Neuronal stem cell (in vitro differentiated cells): Measurements from ENCODE around the gene TACC2.

Experiments used
- DNase-seq: peaks from one replicate; pipeline ENCODE4 v3.0.0-alpha.2; 2013; ENCODE audit warnings: low spot score
- H2AFZ ChIP-seq: one replicate; pipeline ENCODE4 v1.6.1; 2013; ENCODE audit warnings: mild to moderate bottlenecking, low read length, inconsistent platforms
- H2AK5ac ChIP-seq: 2 replicates; pipeline ENCODE4 v1.6.1; 2013; ENCODE audit warnings: low read depth, mild to moderate bottlenecking, inconsistent platforms, low read length, moderate library complexity, mixed read lengths
- H2BK120ac ChIP-seq: 2 replicates; pipeline ENCODE4 v1.6.1; 2013; ENCODE audit warnings: low read depth, mild to moderate bottlenecking, inconsistent platforms, low read length, moderate library complexity, mixed read lengths
- H2BK12ac ChIP-seq: one replicate; pipeline ENCODE4 v1.6.1; 2013; ENCODE audit warnings: low read length, inconsistent platforms
- H2BK15ac ChIP-seq: 2 replicates; pipeline ENCODE4 v1.6.1; 2013; ENCODE audit warnings: mild to moderate bottlenecking, low read length, inconsistent platforms, mixed read lengths
- H2BK5ac ChIP-seq: one replicate; pipeline ENCODE4 v1.6.1; 2013; ENCODE audit warnings: inconsistent platforms, mild to moderate bottlenecking, low read length, moderate library complexity
- H3K14ac ChIP-seq: one replicate; pipeline ENCODE4 v1.6.1; 2013; ENCODE audit warnings: low read length, inconsistent platforms
- H3K18ac ChIP-seq: 2 replicates; pipeline ENCODE4 v1.6.1; 2013; ENCODE audit warnings: low read length, inconsistent platforms
- H3K23ac ChIP-seq: 2 replicates; pipeline ENCODE4 v1.6.1; 2013; ENCODE audit warnings: low read depth, mild to moderate bottlenecking, mixed read lengths, low read length, inconsistent platforms; ENCODE audit not compliant: poor library complexity
- H3K27ac ChIP-seq: replicated peaks from 3 replicates; pipeline ENCODE4 v1.5.1; 2013; ENCODE audit warnings: low read length, inconsistent platforms
- H3K27me3 ChIP-seq, 3 experiments: 2 replicates each; pipeline ENCODE4 v1.6.1; 2013; ENCODE audit warnings: low read length in 3 of 3, mild to moderate bottlenecking in 2 of 3, inconsistent platforms in 1 of 3, low read depth in 1 of 3, mixed read lengths in 1 of 3, moderate library complexity in 1 of 3; ENCODE audit not compliant: control insufficient read depth in 3 of 3, insufficient read depth in 3 of 3
- H3K36me3 ChIP-seq, 2 donors: replicated peaks in 1 of 2; 2 replicates each; pipeline ENCODE4 v1.6.1; 2013; ENCODE audit warnings: low read length in 2 of 2; ENCODE audit not compliant: control insufficient read depth in 2 of 2, insufficient read depth in 2 of 2
- H3K4ac ChIP-seq: 2 replicates; pipeline ENCODE4 v1.6.1; 2013; ENCODE audit warnings: inconsistent platforms, mild to moderate bottlenecking, low read length, moderate library complexity
- H3K4me1 ChIP-seq, 2 donors: 1 replicate in 1 of 2; 2 replicates in 1 of 2; pipeline ENCODE4 v1.6.1; 2013; ENCODE audit warnings: low read length in 2 of 2, low read depth in 1 of 2; ENCODE audit not compliant: control insufficient read depth in 2 of 2, insufficient read depth in 1 of 2
- H3K4me2 ChIP-seq: one replicate; pipeline ENCODE4 v1.6.1; 2013; ENCODE audit warnings: mild to moderate bottlenecking, low read length, inconsistent platforms; ENCODE audit not compliant: insufficient read depth, poor library complexity, severe bottlenecking
- H3K4me3 ChIP-seq, 2 donors: 2 replicates each; pipeline ENCODE4 v1.5.1; 2013; ENCODE audit warnings: low read length in 2 of 2, mild to moderate bottlenecking in 2 of 2, inconsistent platforms in 1 of 2, moderate library complexity in 1 of 2
- H3K79me1 ChIP-seq: one replicate; pipeline ENCODE4 v1.6.1; 2013; ENCODE audit warnings: low read depth, mild to moderate bottlenecking, inconsistent platforms, low read length, moderate library complexity
- H3K9ac ChIP-seq: one replicate; pipeline ENCODE4 v1.6.1; 2013; ENCODE audit warnings: mild to moderate bottlenecking, low read depth, low read length, inconsistent platforms; ENCODE audit not compliant: poor library complexity
- H3K9me3 ChIP-seq, 2 donors: replicated peaks in 1 of 2; 2 replicates each; pipeline versions ENCODE3 to v1.6.1; 2013; ENCODE audit warnings: low read length in 2 of 2, mild to moderate bottlenecking in 2 of 2, inconsistent platforms in 1 of 2, low read depth in 1 of 2, mixed read lengths in 1 of 2, moderate library complexity in 1 of 2; ENCODE audit not compliant: control insufficient read depth in 2 of 2, insufficient read depth in 1 of 2
- H4K8ac ChIP-seq: one replicate; pipeline ENCODE4 v1.6.1; 2013; ENCODE audit warnings: low read depth, mild to moderate bottlenecking, inconsistent platforms, low read length, moderate library complexity
- H4K91ac ChIP-seq: one replicate; pipeline ENCODE4 v1.6.1; 2013; ENCODE audit warnings: low read length, low read depth, mild to moderate bottlenecking, inconsistent platforms; ENCODE audit not compliant: poor library complexity
- WGBS, 2 donors: extraction: QIAGEN DNeasy Blood & Tissue Kit; methylation state at CpG; one replicate each; pipeline ENCODE4 v1.1.7; 2013; ENCODE audit warnings: missing lambda C conversion rate in 2 of 2, mixed read lengths in 1 of 2; ENCODE audit not compliant: insufficient read length in 2 of 2, insufficient replicate concordance in 1 of 2; ENCODE audit errors: extremely low coverage in 2 of 2; 5-methylcytosine and 5-hydroxymethylcytosine counted together

Gene TACC2

DNA sequence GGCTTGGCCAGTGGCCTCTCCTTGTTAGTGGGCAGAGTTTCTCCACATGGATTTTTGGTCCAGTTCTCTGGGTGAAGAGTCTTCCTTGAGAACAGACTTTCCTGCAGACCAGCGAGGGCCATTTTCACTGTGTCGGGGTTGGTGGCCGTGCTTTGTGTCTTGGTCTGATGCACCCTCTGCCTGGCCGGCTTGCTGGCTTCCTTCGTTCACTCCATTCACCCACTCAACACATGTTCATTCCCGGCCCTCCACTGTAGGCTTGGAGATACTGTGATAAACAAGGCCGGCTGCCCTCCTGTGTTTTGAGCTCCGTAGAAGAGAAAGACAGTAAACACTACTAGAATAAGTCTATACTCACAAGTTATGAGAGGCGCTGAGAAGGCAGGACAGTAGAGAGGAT lies 205.3 kb downstream of the TACC2 start:
- Histone ChIP-seq H3K23ac (no peak overlapping the region), H3K4me2 (no peak overlapping the region), H4K91ac (no peak overlapping the region), H2BK15ac (no peak overlapping the region), H3K4ac (no peak overlapping the region), H2AK5ac (no peak overlapping the region), H2AFZ (no peak overlapping the region), H3K4me1 (peaks cover 21 to 37% of the 10 kb centered on the region in 2 donors), H3K9me3 (no peaks in the 10 kb centered on the region), H3K4me3 (no peak overlapping the region), H2BK12ac (no peak overlapping the region), H4K8ac (no peak overlapping the region), H3K18ac (peak overlapping the region; percentile 25), H3K9ac (no peak overlapping the region), H3K27ac (no peak overlapping the region), H3K14ac (no peak overlapping the region), H2BK120ac (no peak overlapping the region), H3K27me3 (no peaks in the 10 kb centered on the region), H3K36me3 (peaks cover 3 to 46% of the 10 kb centered on the region in 2 donors), H2BK5ac (peak overlapping the region; percentile 9), H3K79me1 (peaks cover 8% of the 10 kb centered on the region)
- no peak for DNase-seq
- no CpG with 5 or more reads among the region's 9 CpGs for WGBS, 2 donors

DNA sequence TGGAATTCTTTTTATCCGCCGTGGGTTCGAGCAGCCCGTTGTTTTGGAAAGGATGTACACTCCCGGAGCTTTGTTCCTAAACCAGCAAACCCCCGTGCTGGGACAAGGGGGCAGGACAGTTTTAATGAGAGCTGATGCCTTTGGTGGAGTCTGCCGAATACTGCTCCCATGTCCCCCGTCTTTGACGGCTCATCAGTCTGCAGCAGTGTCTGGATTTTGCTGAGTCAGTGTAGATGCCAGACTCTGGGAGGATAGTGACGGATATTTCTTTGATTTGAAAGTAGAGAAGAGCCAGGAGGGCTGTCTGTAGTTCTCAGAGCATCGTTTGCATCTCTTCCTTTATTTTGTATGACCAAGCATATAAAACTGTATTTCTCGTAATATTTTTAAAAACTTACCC lies 207.3 kb downstream of the TACC2 start:
- no peak overlapping the region for H3K18ac ChIP-seq
- no peak overlapping the region for H2AFZ ChIP-seq
- H3K79me1 ChIP-seq = peaks cover 16% of the 10 kb centered on the region
- no peak overlapping the region for H4K8ac ChIP-seq
- H3K4me3 ChIP-seq = no peak overlapping the region
- H2AK5ac ChIP-seq = no peak overlapping the region
- peaks cover 16 to 32% of the 10 kb centered on the region in 2 donors for H3K4me1 ChIP-seq
- H3K27me3 ChIP-seq = no peaks in the 10 kb centered on the region
- no CpG with 5 or more reads among the region's 12 CpGs for WGBS, 2 donors
- no peak overlapping the region for H3K14ac ChIP-seq
- peaks cover 16 to 66% of the 10 kb centered on the region in 2 donors for H3K36me3 ChIP-seq
- H3K27ac ChIP-seq = no peak overlapping the region
- no peak overlapping the region for H2BK5ac ChIP-seq
- peaks cover 2 to 5% of the 10 kb centered on the region in 2 donors for H3K9me3 ChIP-seq
- no peak for DNase-seq
- H2BK12ac ChIP-seq = no peak overlapping the region
- no peak overlapping the region for H2BK15ac ChIP-seq
- no peak overlapping the region for H3K23ac ChIP-seq
- H2BK120ac ChIP-seq = no peak overlapping the region
- H4K91ac ChIP-seq = no peak overlapping the region
- no peak overlapping the region for H3K9ac ChIP-seq
- H3K4me2 ChIP-seq = no peak overlapping the region
- H3K4ac ChIP-seq = no peak overlapping the region

DNA sequence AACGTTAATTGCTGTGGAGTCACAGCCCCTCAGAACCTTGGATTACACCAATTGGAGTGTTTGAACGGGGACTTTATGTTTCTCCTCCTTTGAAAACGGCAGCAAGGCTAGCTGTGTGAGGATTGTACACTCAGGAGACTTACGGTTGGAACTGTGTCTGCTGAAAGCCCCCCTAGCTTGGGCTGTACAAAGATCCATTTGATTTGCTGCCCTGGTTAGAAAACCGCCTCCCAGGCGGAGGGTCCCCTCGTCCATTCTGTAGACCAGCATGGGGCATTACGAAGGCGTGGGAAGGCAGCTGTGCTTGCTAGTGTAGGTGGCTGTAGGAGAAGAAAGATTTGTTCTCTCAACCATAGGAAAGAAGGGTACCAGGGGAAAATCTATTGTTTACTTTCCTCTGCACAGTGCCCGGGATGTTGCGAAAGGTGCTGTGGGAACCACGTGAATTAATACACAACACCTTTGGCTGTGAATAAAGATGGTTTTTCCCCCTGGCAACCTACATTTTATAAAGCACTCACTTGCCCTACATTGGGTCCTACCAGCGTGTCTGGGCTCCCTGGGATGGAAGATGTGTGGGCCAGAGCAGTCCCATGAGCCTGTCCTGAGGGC lies 208.8 kb downstream of the TACC2 start:
- Histone ChIP-seq H2AFZ (no peak overlapping the region), H3K4me1 (peaks cover 4 to 26% of the 10 kb centered on the region in 2 donors), H3K4me3 (no peak overlapping the region), H4K91ac (no peak overlapping the region), H3K27me3 (no peaks in the 10 kb centered on the region), H3K9me3 (peaks cover 6 to 8% of the 10 kb centered on the region in 2 donors), H3K4ac (no peak overlapping the region), H2BK120ac (peak overlapping the region; percentile 47), H2BK12ac (no peak overlapping the region), H4K8ac (no peak overlapping the region), H3K9ac (no peak overlapping the region), H3K18ac (peak overlapping the region; percentile 94), H3K4me2 (peak overlapping the region; percentile 15), H2AK5ac (peak overlapping the region; percentile 73), H2BK15ac (peak overlapping the region; percentile 90), H2BK5ac (peak overlapping the region; percentile 88), H3K23ac (no peak overlapping the region), H3K14ac (no peak overlapping the region), H3K79me1 (peaks cover 16% of the 10 kb centered on the region), H3K36me3 (peaks cover 19 to 73% of the 10 kb centered on the region in 2 donors), H3K27ac (peak overlapping the region; percentile 75)
- no CpG with 5 or more reads among the region's 13 CpGs for WGBS, 2 donors
- DNase-seq = no peak

DNA sequence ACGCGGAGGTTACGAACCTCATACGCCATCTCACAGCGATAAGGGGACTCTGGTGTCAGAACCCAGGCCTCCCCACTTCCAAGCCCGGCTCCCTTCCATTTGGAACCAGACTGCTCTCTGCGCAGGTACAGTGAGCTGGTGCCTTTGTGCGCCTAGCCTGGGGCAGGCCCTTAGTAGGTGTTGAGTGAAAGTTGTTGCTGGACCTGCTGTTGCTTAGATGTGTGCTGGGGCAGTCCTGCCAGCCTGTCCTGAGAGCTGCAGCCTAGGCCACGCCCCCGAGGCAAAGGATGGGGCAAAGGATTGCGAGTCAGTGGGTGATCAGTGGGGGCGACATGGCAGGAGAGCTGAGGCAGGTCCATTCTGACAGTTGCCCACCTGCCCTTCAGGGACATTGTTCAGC lies 209.7 kb downstream of the TACC2 start:
- H2AFZ ChIP-seq = no peak overlapping the region
- H2AK5ac ChIP-seq = peak overlapping the region; percentile 73
- peaks cover 11% of the 10 kb centered on the region for H3K79me1 ChIP-seq
- H2BK12ac ChIP-seq = peak overlapping the region; percentile 93
- H3K27ac ChIP-seq = peak overlapping the region; percentile 75
- H3K23ac ChIP-seq = no peak overlapping the region
- peaks cover 0 to 23% of the 10 kb centered on the region in 2 donors for H3K4me1 ChIP-seq
- H3K9me3 ChIP-seq = peaks cover 6 to 8% of the 10 kb centered on the region in 2 donors
- no peak overlapping the region for H3K4me2 ChIP-seq
- H3K14ac ChIP-seq = peak overlapping the region; percentile 42
- H4K91ac ChIP-seq = no peak overlapping the region
- peak overlapping the region; percentile 47 for H2BK120ac ChIP-seq
- H3K4ac ChIP-seq = no peak overlapping the region
- no peak overlapping the region for H4K8ac ChIP-seq
- H2BK5ac ChIP-seq = peak overlapping the region; percentile 88
- DNase-seq = no peak
- no peaks in the 10 kb centered on the region for H3K27me3 ChIP-seq
- peak overlapping the region; percentile 76 for H2BK15ac ChIP-seq
- no CpG with 5 or more reads among the region's 12 CpGs for WGBS, 2 donors
- H3K18ac ChIP-seq = peak overlapping the region; percentile 87
- H3K9ac ChIP-seq = no peak overlapping the region
- no peak overlapping the region for H3K4me3 ChIP-seq
- peaks cover 19 to 73% of the 10 kb centered on the region in 2 donors for H3K36me3 ChIP-seq
